ENCODE data around the gene POLR2C.
"Not testable (repeated sequence)": the region's sequence is repeated elsewhere in the genome, so short reads cannot be mapped to it uniquely, and the experiment has no call there.

The POLR2C gene

GRCh38 chr16:57479976-57480753 lies 17.7 kb downstream of the POLR2C start:
- no peak for DNase-seq (ENCODE audit: low spot score)

- DNase-seq (ENCODE audit: low spot score), result no peak
These were observed 18.3 kb downstream of the POLR2C start for GRCh38 chr16:57480754-57481230.

GRCh38 chr16:57481421-57481820 lies 18.9 kb downstream of the POLR2C start:
- no peak for DNase-seq (ENCODE audit: low spot score)

GRCh38 chr16:57482845-57483545 lies 20.5 kb downstream of the POLR2C start:
- no peak for DNase-seq (ENCODE audit: low spot score)

- DNase-seq (ENCODE audit: low spot score), result no peak
These were observed 21.4 kb downstream of the POLR2C start for GRCh38 chr16:57483725-57484514.

GRCh38 chr16:57484515-57485005 lies 22.1 kb downstream of the POLR2C start:
- no peak for DNase-seq (ENCODE audit: low spot score)

- no peak for DNase-seq (ENCODE audit: low spot score)
These were observed 22.8 kb downstream of the POLR2C start for GRCh38 chr16:57485091-57485915.

- peak; percentile 77 for DNase-seq (ENCODE audit: low spot score)
These were observed 23.7 kb downstream of the POLR2C start, which contains the start of gene DOK4 for GRCh38 chr16:57485916-57486857. Gene DOK4, minus strand, starts transcription at chr16:57486493. Its CDS starts 6,986 bp downstream, at chr16:57479507.

- DNase-seq (ENCODE audit: low spot score), result no peak
These were observed 24.7 kb downstream of the POLR2C start for GRCh38 chr16:57486858-57487834.

GRCh38 chr16:57489229-57489628 lies 26.8 kb downstream of the POLR2C start:
- no peak for DNase-seq (ENCODE audit: low spot score)

GRCh38 chr16:57493767-57494166 lies 31.3 kb downstream of the POLR2C start:
- no peak for DNase-seq (ENCODE audit: low spot score)

GRCh38 chr16:57497121-57497520 lies 34.6 kb downstream of the POLR2C start:
- DNase-seq (ENCODE audit: low spot score), result no peak

- no peak for DNase-seq (ENCODE audit: low spot score)
These were observed 35.6 kb downstream of the POLR2C start for GRCh38 chr16:57498031-57498430.

GRCh38 chr16:57499941-57500340 lies 37.5 kb downstream of the POLR2C start:
- DNase-seq (ENCODE audit: low spot score), result not testable (repeated sequence)

GRCh38 chr16:57500578-57501111 lies 38.2 kb downstream of the POLR2C start:
- no peak for DNase-seq (ENCODE audit: low spot score)

GRCh38 chr16:57501492-57501891 lies 39.0 kb downstream of the POLR2C start:
- no peak for DNase-seq (ENCODE audit: low spot score)

- no peak for DNase-seq (ENCODE audit: low spot score)
These were observed 39.7 kb downstream of the POLR2C start for GRCh38 chr16:57502048-57502775.

- no peak for DNase-seq (ENCODE audit: low spot score)
These were observed 40.9 kb downstream of the POLR2C start for GRCh38 chr16:57503366-57503765.
